ENCODE results near the gene CDH16.

GRCh38 chr16:66891797-66892196 is 26.9 kb downstream of the CDH16 start:
- TF ChIP-seq CTCF (IDR thresholded peaks at IDR 0.05) = no peak
- TF ChIP-seq POLR2A (IDR thresholded peaks at IDR 0.05) = no peak
- TF ChIP-seq EP300 (IDR thresholded peaks at IDR 0.05) = no peak
